HG03175 (cell line): ENCODE data around the gene IGLL5.
"Not testable (repeated sequence)": the region's sequence is repeated elsewhere in the genome, so short reads cannot be mapped to it uniquely, and the experiment has no call there.

ENCODE experiments used
- ATAC-seq: cut with Tn5 transposase; IDR thresholded peaks from one replicate; pipeline ENCODE4 v1.9.1; 2021; ENCODE audit warnings: mild to moderate bottlenecking, moderate library complexity; ENCODE audit not compliant: unreplicated experiment

IGLL5 gene

DNA sequence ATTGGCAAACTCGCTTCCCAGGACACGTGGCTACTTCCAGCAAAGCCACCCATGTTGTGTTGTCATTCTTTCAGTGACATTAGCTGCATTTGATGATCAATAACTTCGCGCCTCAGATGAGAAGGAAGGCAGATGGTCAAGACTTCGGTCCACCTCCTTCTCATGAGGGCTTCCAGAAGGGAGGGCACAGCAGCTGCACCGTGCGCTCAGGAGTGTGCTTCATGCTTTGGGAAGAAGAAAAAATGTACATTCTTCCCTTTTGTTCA is 25.3 kb downstream of the IGLL5 start:
- ATAC-seq: no peak

DNA sequence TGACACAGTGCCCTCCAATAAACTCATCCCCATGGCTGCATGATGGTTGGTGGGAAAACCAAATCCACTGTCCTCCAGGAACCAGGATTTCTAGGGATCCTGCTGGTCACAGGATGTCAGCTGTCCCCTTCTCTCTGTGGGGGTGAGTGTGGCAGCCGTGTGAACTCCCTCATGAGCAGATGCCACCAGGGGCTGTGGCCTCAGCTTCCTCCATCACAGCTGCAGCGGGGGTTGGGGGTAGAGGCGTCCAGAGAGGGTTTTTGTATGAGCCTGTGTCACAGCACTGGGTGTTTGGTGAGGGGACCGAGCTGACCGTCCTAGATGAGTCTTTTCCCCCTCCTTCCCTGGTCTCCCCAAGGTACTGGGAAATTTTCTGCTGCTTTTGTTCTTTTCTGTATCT is 26.4 kb downstream of the IGLL5 start:
- no peak for ATAC-seq

DNA sequence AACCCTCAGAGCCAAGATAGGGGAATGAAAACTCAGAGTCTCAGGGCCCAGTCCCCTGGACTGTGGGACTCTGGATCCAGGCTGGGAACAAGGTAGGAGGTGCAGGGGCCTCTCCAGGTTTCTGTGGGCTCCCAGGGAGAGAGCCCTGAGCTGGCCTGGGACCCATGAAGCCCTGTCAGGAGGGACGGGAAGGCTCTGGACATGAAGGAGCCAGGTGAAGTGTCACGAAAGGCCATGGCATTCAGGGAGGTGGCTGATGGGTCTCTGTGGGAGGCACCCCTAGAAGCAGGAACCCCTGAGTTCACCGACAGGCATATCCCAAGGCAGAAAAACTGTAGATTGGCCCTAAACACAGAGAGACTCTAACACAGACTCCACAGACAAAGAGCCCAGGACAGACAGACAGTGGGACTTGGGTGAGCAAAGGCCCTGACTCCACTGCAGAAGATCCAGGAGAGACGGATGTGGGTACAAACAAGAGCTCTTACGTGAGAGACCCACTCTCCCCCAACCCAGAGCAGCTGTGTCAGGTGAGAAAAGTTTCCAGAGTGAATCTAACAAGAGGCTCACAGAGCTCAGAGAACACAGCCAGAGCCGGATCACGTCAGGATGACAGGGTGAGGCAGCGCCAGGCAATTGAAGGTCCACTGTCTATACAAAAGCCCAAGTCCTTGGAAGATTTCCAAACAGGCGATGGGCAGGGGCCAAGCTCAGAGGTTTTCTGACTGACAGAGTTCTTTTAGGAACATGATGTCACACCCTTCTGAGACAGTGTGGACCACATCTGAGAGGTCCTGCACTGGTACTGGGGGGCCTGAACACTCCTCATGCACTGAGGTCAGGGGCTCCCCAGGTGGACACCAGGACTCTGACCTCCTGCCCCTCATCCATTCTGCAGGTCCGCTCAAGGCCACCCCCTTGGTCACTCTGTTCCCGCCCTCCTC is 27.4 kb downstream of the IGLL5 start:
- no peak for ATAC-seq

DNA sequence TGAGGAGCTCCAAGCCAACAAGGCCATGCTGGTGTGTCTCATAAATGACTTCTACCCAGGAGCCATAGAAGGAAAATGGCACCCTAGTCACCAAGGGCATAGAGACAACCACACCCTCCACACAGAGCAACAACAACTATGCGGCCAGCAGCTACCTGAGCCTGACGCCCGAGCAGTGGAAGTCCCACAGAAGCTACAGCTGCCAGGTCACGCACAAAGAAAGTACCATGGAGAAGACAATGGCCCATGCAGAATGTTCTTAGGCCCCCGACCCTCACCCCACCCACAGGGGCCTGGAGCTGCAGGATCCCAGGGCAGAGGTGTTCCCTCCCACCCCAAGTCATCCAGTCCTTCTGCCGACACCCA is 28.0 kb downstream of the IGLL5 start:
- ATAC-seq: no peak

DNA sequence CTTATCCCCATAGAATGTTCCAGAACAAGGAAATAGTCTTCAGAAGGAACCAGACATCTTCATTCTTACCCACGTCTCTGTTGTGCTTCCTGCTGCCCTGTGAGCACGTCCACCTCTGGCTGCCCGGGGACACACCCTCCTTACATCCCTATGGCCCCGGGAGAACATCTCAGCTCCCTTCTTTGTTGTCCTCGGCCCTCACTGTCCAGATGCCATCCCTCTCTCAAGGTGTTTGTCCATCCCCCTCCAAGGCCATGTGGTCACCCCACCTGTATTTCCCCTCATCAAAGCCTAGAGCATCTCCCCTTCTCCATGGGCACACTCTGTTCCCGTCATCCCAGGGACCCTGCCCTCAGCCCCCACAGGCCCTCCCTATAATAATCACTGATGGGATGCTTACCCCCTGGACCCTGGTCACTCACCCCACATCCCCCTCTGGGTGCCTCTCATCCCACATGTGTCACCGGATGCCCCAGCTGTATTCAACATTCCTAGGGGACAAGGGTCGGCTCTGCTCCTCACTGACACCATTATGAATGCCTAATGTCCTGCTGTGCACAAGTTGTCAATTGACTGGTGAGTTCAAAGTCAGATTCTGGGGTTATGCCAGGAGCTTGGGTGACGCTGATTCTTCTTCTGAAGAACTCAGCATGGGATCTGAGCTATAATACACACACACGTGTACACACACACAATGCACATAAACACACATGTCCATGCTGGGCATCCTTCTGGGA is 28.8 kb downstream of the IGLL5 start:
- ATAC-seq: no peak

DNA sequence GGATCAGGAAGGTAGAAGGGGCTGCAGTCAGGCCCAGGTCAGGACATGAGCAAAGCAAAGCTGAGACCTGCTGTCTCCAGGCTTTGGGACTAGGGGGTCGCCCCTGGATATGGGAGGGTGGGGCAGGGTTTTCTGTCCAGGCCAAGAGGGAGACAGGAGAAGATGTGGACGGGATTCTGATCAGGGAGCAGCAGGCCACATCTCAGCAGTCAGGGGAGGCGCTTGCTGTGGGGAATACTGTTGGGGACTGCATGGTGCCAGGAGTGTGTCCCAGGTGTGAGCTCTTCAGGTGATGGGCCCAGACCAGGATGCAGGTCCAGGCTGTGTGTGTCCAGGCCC is 29.3 kb downstream of the IGLL5 start:
- ATAC-seq: no peak

DNA sequence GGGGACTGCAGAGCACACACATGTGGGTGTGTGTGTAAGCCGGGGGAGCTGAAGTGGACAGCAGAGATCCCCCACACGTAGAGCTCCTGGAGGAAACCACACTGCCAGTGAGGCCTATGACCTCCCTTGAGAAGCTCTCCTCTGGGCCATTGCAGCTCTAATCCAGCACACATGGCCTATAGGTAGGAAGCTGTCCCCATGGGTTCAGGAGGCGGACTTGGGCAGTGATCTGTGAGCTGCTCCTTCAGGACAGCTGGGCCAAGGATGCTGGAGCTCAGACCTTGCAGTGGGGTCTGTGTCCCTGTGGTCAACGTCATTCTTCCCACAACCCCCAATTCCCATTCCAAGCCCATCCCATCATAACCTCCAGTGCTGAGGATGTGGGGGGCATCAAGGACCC is 29.8 kb downstream of the IGLL5 start:
- ATAC-seq: no peak

DNA sequence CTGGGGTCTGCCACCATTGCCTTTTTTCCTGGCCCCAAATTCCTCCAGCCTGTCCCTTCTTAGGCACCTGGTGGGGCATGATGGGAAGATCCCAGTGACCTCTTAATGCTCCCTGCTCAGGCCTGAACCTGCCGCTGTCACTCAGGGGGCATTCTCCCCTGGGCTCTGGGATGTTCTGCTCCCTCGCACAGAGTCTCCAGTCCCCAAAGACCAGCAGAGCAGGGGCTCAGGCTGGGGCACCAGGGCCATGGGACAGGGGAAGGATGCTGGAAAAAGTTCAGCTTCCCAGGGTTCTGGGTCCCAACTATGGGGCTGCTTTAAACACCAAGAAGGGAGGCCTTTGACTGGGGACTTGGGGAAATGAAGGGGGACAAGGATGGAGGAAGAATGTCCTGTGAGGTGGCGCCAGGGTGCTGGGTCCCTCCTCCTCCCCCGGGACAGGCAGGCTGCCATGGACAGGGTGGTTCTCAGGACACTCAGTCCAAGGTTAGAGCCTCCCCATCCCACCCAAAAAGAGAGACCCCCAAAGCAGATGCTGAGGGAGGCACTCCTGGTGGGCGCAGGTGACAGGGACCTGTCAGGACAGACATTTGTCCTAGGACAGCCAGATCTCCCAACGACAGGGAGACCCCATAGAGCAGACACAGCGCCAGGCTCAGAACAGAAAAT is 30.8 kb downstream of the IGLL5 start:
- ATAC-seq: no peak

DNA sequence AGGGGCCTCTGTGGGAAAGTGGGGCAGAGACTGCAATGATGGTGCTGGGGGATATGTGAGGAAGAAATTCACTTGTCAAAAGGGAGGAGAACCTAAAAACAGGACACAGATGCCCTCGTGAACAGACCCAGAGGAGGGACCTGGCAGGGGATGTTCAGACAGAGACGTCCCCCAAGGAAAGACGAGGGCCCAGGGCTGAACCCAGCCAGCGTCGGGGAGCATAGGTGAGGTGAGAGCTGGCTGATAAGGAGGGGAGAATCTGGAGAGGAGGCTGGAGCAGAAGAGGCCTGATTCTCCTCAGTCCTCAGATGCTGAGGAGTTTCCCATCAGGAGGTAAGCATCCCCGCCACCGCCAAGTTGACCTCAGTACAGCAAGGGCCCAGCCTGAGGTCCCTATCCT is 31.4 kb downstream of the IGLL5 start:
- ATAC-seq: no peak

DNA sequence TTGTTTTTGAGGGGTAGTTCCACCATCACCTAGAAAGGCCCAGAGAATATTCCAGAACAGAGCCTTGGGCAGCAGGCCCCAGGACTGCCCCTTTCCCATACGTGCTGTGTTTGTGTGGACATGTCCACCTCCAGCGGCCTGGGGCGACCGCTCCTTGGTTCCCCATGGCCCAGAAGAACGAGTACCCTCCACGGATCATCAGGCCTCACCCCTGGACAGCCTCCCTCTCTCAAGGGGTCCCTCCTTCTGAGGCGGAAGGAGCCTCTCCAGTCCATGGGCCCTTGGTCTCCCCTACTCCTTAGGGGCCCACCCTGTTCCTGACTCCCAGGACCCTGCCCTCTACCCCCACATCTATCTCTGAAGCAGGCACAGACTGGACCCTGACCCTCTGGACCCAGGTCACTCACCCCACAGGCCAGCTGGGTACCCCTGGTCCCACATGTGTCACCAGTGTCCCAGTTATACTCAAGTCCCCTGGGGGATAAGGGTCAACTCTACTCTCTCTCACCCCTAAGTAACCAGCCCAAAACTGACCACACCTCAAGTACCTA is 32.6 kb downstream of the IGLL5 start:
- no peak for ATAC-seq

DNA sequence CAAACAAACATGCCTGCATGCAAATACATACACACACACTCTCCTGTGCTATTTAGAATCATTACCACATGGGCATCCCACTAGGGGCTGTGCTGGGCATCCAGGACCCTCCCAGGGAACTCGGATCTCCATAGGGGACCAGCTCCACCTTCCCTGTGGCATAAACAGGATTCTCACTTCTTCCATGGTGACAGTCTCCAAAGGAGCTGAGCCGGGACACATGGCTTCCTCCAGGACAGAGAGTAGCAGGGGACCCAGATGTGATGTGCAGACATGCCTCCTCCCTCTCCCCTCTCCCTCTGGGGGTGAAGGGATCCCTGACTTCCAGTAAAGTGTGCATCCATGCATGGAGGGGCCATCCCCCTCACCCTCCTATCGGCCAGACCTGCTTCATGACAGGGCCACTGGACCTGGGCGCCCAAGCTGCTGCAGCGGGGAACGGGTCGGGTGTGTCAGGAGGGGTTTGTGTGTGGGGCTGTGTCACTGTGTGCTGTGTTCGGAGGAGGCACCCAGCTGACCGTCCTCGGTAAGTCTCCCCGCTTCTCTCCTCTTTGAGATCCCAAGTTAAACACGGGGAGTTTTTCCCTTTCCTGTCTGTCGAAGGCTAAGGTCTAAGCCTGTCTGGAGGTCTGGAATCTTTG is 33.4 kb downstream of the IGLL5 start:
- ATAC-seq: no peak

DNA sequence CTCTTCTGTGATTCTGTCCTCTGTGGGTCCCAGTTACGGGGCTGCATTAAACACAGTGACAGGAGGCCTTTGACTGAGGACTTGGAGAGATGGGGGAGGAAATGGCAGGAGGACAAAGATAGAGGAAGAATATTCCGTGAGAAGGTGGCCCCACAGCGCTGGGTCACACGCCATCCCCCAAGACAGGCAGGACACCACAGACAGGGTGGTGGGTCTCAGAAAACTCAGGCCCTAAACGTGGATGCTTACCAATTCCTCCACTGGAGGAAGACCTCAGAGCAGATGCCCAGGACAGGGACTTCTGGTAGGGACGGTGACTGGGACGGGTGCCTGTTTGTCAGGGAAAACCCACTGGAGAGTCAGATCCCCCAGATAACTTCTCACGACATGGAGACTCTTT is 34.0 kb downstream of the IGLL5 start:
- ATAC-seq: no peak

DNA sequence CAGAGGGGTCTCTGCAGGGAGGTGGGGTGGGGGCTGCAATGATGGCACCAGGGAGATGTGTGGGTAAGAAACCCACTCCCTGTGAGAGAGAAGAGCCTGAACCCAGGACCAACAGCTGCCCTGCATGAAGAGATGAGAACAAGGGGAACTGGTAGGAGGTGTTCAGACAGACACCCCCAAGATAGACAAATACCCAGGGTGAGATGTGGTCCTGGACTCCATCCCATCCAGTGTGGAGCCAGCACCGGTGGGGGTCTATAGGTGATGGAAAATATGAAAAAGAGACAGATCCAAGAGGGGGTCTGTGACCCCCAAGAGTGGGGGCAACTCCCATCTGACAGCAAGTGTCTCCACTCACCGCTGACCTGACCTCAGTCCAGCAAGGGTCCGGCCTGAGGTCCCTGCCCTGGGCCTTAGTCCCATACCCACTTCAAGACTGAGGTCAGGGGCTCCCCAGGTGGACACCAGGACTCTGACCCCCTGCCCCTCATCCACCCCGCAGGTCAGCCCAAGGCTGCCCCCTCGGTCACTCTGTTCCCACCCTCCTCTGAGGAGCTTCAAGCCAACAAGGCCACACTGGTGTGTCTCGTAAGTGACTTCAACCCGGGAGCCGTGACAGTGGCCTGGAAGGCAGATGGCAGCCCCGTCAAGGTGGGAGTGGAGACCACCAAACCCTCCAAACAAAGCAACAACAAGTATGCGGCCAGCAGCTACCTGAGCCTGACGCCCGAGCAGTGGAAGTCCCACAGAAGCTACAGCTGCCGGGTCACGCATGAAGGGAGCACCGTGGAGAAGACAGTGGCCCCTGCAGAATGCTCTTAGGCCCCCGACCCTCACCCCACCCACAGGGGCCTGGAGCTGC is 34.7 kb downstream of the IGLL5 start:
- not testable (repeated sequence) for ATAC-seq

DNA sequence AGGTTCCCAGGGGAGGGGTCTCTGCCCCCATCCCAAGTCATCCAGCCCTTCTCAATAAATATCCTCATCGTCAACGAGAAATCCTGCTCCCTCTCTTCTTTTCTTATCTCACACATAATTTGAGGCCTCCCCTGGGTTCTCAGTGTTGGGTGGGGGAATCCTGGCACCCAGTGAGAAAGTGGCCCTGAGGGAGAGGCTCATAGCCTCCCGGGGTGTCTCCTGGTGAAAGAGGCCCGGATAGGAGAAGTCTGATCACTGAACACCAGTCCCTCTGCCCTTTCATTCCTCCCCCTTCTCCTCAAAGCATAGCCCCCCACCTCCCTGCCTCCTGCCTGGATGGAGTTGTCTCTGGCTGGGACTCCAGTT is 35.3 kb downstream of the IGLL5 start:
- no peak for ATAC-seq

DNA sequence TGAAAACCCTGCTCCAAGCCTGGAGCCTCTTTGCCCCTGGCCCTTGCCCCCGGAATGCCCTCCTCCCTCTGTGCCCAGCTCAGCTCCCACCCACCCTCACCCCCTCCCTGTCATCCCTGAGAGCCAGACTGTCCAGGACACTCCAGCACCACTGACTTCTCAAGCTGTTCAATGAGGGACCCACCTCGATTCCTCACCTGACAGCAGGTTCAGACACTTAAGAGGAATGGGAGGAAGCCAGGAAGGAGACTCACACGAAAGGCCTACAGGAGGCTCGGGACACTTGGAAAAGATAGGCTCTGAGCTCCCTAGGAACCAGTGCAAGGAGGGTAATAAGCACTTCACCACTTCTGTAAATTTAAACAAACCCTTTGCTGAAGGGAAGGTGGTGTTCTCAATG is 35.8 kb downstream of the IGLL5 start:
- ATAC-seq: no peak

DNA sequence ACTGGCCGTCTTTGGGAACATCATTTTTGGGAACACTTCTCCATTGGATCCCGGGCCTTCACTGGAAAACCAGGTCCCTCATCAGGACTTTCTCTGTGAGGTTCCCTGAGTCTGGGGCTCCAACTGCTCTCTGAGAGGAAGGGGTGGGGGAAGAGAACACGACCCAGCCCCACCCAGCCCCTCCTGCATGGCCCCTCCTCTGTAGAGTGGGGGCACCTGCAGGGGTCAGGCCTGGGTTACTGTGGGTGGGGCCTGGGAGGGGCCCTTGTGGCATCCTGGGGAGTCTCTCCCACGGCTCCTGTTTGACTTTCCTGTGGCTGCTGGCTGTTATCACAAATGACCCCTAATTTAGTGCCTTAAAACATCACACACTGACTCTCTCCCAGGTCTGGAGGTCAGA is 36.3 kb downstream of the IGLL5 start:
- no peak for ATAC-seq

DNA sequence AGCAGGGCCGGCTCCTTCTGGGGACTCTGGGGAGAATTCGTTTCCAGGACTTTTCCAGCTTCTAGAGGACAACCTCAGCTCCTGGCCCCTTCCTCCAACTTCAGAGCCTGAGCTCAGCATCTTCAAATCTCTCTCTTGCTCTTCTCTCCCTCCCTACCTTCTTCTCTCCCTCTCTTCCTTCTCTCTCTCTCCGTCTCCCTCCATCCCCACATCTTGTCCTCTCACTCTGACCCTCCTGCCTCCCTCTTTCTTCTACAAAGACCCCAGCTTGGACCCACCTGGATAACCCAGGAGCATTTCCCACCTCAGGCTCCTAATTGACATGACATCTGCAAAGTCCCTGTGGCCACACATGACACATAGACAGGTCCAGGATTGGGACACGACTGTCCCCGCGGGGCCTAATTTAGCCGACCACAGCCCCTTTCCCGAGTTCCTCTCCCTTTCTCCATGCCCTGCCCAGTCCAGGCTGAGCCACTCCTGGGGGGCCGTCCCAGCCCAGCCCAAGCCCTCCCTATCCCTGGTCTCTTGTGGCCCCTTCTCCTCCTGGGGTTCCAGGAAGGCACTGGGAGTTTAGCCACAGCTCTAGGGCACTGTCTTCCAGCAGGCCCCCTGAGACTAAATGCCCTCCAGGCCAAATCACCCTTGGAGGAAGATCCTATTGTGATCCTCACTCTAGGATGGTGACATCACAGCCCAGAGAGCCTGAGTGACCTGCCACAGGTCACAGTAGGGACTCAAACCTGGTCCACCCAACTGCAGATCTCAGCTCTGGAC is 36.9 kb downstream of the IGLL5 start:
- no peak for ATAC-seq

DNA sequence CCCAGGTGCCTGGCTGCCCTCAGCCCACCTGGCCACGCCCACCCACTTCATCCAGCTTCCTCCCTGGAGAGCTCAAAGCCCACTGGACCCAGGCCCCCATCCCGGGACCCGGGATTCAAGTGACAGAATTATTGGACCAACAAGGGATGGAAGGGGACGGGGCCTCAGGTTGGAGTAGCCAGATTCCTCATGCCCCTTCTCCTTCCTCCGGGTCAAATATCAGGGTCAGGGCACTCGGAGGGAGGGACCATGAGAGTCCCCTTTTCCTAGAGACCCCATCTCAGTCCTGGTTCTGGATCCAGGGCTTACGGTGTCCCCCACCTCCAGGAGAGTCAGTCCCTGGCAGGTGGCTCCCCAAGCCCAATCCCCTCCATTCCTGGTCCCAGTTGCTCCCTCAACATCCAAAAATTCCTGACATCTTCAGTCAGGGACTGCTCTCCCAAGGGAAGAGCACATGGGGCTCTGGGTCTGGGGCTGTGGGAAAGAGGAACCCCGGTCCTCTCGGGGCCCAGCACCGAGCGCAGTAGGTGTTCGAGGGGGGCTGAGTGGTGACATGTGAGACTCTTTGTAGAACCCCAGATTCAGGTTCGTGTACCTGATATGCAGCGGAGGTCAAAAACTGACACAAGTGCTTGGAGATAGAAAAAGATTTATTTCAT is 37.7 kb downstream of the IGLL5 start:
- no peak for ATAC-seq

DNA sequence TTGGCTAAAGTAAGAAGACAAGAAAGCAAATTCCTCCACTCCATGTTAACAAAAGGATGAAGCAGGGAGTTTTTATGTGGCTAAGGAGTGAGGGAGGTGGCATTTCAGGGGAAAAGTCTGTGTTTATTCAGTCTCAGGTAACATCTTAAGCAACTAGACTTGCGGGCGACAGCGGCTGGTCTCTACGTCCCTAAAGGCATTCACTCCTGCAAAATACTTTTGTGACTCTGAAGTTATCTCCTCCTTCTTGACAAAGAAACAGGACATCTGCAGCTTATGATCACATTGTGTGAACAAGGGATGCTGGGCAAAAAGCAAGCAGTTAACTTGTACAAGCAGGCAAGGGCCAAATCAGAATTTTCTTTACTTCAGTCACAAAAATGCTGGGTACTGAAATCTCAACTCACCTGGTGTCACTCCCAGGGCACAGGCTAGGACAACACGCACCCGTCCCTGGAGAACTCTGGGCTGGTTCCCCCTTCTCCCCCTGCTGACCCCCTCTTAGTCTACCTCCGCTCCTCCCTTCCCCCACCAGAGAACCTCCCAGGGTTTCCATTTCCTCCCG is 38.3 kb downstream of the IGLL5 start:
- ATAC-seq: no peak
